Stimulated activated CD8-positive, alpha-beta memory T cell treated with anti-CD3 and anti-CD28 coated beads, Interleukin-15, amount 100 ng/mL, for 1 hour (primary cell): ENCODE results near the gene PLEKHM1.
"Not testable (repeated sequence)": the region's sequence is repeated elsewhere in the genome, so short reads cannot be mapped to it uniquely, and the experiment has no call there.

ENCODE experiments used
- DNase-seq: peaks from one replicate; pipeline ENCODE4 v3.0.0-alpha.2; 2020; ENCODE audit warnings: low read depth

Gene PLEKHM1

DNA sequence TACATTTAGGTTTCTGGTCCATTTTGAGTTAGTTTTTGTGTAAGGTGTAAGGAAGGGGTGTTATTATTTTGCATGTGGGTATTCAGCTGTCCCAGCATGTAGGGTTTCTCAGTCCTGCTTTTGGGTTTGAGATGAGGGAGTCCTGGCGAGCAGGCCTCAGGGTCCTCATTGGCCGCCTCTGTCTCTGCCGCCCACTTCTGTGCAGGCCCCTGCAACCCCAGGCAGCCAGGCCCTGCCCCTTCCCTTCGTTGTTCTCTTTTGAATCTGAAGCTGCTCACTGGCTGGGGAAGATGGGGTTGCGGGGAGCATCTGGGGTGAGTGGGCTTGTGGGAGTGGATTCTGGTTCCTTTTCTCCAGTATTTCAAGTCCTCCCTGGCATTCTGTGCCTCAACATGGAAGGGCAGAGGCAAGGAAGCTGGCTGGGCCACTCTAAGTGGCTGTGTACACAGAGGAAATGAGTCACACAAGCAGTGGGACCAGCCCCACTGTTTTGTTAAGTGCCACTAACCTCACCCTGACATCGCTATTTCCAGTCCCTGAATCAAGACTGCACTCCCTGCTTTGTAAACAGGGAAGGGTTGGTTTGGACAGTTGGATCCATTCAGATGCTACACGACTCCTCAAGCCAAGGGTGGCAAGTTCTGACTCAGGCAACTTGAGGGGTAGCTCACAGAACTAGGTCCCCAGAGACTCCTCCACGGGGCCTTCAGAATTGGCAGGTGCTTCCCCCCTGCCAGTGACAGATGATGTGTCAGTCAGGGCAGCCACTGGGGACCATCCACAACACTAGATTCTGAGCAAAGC is 28.8 kb downstream of the PLEKHM1 start:
- DNase-seq: not testable (repeated sequence)

DNA sequence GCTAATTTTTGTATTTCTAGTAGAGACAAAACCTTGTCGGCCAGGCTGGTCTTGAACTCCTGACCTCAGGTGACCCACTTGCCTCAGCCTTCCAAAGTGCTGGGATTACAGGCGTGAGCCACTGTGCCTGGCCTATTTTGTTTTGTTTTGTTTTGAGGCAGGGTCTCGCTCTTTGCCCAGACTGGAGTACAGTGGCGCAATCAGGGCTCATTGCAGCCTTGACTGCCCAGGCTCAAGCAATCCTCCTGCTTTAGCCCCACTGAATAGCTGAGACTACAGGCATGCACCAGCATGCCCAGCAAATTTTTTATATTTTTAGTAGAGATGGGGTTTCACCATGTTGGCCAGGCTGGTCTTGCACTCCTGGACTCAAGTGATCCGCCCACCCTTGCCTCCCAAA is 30.1 kb downstream of the PLEKHM1 start:
- not testable (repeated sequence) for DNase-seq

DNA sequence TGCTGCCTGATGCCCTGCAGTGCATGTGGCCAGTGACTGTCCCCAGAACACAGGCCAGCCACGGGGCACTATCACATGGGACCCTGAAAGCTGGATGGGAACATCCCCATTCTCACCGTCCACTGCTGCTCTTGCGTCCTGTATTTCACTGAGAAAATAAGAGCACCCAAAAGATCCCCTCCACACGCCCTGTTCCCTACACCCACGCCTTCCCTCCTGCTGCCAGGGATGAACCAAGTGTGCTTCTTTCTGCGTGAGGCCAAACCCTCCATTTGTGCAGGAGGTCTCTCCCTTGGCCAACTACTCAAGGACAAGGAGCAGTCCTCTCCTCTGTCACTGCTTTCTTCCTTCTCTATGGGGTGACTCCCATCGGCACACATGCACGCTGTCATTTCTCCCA is 36.2 kb downstream of the PLEKHM1 start:
- DNase-seq: not testable (repeated sequence)

DNA sequence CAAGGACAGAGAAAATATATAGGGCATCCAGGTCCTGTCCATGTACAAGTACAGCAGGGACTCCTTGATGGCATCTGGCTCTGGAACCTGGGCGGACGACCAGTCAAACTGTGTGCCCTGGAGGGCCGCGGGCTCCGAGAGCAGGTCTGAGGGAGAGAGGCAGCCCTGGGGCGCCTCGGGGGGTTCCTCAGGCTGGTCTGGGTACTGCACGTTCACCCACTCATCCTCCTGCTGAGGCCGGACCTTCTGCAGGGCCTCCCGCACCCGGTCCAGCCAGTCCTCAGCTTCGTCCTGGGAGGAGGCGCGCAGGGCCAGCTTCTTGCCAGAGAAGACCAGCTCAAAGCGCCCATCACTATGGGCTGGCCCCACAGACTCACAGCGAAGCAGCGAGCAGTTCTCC is 36.8 kb downstream of the PLEKHM1 start:
- not testable (repeated sequence) for DNase-seq

DNA sequence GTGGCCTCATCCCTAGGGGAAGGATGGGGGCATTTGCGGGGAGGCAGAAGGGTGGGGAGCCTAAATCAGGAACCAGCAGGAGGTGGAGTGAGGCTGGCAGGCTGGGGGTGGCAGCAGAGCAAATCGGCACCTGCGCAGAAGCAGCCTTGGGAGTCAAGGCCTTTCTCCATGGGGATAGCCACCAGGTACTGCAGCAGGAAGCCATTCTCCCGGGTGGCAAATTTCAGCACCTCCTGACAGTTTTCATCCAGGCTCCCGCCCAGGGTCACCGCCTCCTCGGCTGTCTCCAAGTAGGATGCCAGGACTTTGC is 37.3 kb downstream of the PLEKHM1 start:
- DNase-seq: not testable (repeated sequence)

DNA sequence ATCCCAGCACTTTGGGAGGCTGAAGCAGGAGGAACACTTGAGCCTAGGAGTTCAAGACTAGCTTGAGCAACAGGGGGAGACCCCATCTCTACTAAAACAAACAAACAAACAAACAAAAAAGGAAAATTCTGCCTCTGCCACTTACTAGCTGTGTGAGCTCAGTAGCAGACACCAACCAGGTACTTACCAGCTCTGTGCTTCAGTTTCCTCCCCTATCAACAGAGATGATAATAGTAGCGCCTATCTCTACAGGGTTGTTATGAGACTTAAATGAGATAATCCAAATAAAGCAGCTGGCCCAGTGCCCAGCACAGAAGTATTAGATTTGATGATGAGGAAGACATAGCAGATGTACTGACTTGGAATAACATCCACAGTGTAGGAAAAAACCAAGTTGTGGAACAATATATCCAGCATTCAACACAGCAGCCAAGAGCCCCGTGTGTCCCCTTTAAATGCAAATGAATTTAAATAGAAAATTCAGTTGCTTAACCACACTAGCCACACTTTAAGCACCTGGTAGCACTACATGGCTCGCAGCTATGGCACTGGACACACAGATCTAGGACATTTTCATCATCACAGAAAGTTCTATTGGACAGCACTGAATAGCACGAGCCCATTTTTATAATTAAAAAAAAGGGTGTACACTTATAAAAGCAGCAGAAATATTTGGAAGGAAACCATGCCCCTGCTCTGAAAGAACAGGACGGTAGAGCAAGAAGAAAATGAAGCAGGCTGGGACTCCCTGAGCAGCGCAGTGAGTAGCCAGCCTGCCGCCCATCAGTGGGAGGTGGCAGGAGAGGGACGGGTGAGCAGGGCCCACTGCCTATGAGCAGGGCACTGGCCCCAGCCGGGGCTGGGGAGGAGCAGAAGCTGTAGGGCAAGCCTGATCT is 37.9 kb downstream of the PLEKHM1 start:
- DNase-seq: not testable (repeated sequence)

DNA sequence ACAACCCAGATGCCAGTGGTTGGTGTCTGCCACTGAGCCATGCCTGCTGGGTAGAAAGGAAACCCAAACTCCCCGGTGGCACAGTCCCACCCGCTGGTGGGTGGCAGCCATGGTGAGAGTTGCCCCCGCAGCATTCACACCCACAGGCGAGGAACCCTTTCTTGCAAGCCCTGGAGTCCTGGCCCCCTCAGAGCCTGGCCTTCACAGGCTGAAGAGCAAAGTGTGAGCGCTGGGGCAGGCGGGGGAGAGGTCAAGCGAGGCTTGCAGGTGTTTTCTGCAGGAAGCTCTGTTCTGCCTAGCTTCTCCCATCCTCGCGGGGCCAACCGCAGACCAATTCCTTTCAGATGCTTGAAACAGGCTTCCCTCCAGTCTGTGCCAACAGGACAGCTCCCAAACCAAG is 38.9 kb downstream of the PLEKHM1 start:
- DNase-seq: not testable (repeated sequence)

DNA sequence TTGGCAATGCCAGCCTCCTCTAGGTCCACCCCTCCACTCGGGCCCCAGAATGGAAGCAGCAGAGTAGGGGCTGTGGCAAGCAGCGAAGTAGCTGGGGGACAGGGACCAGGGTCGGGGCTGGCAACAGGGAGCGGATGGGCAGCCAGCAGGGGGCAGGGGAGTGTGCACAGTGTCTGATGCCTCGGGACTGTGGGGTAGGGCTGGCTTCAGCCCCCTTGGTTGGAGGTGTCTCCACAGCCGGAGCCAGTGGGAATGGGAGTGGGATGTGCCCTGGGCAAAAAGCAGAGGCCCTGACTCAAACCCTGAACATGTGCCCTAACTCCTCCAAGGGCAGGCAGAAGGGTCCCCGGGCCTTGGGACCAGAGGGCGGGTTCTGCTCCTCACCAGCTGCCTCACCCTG is 39.4 kb downstream of the PLEKHM1 start:
- DNase-seq: no peak

DNA sequence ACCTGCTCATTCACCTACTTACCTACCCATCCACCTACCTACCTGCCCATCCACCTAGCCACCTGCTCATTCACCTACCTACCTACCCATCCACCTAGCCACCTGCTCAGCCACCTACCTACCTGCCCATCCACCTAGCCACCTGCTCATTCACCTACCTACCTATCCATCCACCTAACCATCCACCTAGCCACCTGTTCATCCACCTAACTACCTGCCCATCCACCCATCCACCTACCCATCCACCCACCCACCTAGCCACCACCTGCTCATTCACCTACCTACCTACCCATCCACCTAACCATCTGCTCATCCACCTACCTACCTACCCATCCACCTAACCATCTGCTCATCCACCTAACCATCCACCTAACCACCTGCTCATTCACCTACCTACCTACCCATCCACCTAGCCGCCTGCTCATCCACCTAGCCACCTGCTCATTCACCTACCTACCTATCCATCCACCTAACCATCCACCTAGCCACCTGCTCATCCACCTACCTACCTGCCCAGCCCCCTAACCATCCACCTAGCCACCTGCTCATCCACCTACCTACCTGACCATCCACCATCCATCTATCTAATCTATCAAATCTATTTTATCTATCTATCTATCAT is 40.7 kb downstream of the PLEKHM1 start:
- not testable (repeated sequence) for DNase-seq

DNA sequence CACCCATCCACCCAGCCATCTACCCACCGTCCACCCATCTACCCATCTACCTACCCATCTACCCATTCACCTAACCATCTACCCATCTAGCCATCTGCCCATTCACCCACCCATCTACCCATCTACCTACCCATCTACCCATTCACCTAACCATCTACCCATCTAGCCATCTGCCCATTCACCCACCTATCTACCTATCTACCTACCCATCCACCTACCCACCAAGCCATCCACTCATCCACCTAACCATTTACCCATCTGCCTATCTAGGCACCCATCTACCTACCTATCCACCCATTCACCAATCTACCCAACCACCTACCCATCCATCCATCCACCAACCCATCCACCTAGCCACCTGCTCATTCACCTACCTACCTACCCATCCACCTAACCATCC is 41.3 kb downstream of the PLEKHM1 start:
- not testable (repeated sequence) for DNase-seq

DNA sequence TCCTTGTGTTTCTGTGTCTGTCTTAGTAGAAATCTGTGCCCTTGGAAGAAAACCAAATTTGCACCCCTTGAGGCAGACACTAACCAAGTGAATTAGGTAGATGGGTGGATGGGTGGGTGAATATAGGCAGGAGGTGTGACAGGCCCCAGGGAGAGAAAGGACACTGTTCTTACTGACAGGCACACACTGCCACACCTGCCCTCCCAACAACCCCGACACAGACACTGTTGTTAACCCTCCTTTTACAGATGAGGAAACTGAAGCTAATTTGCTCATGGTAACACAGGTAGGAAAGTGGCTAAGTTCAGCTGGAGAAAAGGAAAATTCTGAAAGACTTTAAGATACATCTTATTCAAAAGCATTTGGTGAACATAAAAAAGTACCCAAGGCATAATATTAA is 42.0 kb downstream of the PLEKHM1 start:
- DNase-seq: not testable (repeated sequence)

DNA sequence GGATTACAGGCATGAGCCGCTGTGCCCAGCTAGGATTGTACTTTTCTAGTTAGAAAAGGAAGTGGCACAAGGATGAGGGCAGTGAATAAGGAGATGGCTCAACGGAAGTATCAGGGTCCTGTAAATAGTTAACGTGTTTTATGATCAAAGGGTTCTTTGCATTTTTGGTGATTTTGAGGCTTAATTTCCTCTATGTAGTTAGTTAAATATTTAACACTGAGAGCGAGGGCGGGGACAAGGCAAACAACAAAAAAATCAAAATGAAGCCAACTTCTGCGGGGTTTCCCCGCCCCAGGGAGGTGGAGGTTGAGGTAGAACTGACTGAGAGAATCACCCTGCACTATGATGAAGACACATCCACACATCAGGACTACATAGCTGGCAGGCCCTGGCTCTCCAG is 42.5 kb downstream of the PLEKHM1 start:
- not testable (repeated sequence) for DNase-seq

DNA sequence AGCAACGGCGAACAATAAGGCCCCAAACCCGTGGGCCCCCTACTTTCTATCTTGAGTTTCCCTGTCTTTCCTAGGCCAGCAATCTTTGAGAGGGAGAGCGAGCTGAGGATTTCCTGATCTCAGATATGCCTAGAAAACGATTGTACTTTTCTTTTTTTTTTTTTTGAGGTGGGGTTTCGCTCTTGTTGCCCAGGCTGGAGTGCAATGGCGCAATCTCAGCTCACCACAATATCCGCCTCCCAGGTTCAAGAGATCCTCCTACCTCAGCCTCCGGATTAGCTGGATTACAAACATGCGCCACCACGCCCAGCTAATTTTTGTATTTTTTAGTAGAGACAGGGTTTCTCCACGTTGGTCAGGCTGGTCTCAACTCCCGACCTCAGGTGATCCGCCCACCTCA is 42.9 kb downstream of the PLEKHM1 start:
- not testable (repeated sequence) for DNase-seq

DNA sequence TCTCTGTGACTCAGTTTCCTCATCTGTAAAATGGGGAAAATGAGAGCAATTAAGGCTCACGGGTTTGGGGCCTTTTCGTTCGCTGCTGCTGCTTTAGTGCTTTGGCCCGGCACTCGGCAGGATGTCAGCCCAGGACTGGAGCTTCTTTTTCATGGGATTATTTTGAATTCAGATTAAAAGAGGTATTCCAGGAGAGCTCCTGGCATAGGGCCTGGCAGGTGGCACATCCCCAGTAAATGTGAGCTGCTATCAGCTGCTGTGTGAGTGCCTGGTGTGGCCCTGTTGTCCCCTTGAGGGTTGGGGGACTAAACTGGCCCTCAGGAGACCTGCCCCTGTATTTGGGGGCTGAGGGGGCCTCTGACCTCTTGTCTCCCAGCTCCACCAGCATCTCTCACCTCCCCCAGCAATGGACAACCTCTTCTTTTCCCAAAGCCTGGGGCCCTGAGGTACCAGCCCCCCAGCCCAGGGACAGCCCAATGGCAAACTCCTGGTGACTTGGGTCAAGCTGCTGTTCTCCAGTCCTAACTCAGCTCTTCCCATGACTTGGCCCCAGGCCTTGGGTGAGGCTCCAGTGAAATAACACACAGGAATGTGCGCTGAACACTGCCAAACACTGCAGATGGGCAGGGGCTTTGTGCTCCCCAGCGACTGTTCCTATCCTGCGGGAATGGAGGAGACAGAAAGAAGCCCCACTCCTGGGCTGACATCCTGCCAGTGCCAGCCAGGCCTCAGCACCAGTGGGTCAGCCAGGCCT is 43.5 kb downstream of the PLEKHM1 start:
- not testable (repeated sequence) for DNase-seq

DNA sequence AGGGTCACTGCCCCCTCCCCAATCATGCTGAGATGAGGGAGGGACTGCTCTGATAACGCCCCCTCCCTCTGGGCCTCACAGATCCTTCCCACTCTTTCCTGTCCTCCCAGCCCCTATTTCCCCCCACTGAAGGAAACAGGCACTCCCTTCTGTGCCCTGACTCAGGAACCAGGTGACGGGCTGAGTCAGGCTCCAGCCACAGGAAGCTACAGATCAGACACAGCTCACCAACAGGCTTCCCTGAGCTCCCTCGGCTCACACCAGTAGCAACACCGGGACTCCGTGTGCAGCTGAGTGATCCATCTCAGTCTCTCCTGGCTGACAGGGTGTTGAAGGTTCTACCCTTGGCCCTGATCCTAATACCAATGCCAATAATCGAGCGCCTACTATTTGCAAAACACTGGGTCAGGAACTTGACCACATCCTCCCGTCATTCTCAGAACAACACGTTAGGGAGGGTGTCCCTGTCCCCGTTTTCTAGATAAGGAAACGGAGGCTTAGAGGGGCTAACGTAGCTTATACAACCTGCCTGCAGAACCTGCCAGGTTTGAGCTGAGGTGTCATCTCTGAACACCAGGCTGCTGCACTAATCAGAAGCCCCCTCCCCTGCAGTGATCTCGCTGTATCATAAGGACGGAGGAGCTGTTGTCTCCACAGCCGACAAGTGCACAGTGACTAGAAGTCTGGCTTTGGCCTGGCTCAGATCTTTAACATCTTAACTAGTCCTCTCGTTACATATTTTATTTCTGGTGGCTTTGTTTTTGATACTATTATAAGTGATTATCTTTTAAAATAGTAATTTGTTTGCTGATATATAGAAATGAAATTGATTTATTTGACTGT is 44.4 kb downstream of the PLEKHM1 start:
- not testable (repeated sequence) for DNase-seq

DNA sequence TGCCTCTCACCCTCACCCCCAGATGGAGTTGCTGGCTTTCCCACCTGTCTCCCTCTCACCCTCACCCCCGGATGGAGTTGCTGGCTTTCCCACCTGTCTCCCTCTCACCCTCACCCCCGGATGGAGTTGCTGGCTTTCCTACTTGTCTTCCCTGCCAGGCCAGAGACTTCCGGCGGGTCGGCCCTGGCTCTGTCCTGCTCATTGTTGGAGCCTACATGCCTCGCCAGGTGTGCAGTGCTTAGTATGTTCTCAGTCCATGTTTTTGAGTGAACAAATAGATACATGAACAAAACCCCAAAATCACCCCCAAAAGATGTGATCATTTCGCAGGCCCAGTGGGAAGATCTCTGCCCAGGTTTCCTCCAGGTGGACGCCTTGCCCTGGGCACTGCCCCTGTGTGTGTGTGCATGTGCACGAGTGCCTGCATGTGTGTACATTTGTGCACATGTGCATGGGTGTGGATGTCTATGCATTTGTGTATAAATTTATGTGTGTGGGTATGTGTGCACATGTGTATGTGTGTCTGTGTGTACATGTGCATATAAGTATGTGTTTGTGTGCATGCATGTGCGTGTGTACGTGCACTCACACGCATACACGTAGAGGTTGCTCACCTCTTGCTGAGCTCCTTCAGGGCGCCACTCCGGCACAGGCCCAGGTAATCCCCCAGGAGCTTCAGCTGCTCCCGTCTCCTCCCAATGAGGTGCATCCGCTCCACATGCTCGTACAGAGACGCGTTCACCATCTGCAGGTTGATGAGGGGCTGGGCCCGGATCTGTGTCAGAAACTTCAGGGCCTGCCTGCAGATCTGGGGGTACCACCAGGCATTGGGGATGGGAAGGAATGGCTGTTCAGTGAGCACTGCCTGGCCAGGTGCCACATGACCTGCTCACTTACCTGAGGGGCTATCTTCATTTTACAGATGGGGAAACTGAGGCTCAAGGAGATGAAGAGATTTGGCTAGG is 45.4 kb downstream of the PLEKHM1 start:
- not testable (repeated sequence) for DNase-seq

DNA sequence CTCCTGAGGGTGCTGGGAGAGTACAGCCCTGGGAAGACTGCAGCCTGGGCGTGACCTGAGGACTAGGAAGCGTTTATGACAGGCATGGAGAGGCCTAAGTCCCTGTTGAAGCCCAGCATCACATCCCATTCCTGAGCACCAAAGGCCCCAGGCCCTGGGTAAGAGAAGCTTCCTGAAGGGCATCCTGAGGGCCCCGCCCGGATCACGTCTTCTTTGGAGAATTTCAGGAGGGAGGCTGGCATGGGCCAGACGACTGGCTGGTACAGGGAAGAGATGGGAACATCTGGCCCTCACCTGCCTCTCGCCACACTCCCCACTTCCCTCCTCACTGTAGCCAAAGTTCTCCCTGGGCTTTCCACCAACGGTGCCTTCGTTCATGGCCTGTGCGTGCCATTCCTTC is 46.2 kb downstream of the PLEKHM1 start:
- not testable (repeated sequence) for DNase-seq

DNA sequence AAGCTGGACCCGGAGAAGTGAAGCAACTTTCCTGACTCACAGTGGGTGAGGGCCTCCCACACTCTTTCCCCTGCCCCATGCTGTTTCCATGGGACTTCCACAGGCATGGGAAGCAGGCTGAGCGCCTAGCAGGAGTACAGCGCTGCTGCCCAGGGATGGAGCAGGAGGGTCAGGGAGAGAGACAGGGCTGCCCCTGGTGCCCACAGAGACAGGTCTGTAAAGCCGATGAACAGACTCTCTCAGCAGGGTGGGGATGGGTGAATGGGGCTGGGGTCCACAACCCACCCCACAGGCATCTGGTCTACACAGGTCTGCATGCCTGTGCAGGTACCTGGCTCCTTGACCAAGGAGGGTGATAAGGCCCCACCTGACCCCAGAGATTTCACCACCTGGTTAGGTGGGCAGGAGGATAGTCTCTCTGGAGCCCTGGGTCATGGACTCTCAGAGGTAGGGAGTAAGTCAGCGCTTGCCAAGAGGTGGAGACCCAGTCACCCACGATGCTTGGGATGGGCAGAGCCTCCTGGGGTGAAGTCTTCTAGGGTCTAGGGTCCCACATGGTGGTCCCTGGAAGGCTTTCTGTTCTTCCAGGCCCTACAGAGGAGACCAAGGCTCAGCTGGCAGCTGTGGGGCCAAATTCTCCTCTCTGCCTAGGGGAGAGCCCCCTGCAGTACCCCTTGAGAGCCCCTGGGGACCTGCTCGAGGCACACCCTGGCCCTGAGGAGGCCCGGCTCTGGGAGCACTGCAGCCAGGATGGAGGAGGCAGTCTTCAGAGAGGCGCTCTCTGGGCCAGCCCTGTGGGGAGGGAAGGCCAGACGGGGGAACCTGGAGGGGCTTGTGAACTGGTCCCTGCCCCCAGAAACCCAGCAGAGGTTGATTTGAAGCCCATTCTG is 46.9 kb downstream of the PLEKHM1 start:
- not testable (repeated sequence) for DNase-seq
